ENCODE results near the gene SSBP3. TPM values are rescaled to one million over a fixed set of nuclear protein-coding genes. Genes with fewer than 3 reads are reported as not detected.

SSBP3 gene
- total RNA-seq, 4 donors from 2014 or later, result 32.0 to 70.2 (median 60.3) TPM

DNA sequence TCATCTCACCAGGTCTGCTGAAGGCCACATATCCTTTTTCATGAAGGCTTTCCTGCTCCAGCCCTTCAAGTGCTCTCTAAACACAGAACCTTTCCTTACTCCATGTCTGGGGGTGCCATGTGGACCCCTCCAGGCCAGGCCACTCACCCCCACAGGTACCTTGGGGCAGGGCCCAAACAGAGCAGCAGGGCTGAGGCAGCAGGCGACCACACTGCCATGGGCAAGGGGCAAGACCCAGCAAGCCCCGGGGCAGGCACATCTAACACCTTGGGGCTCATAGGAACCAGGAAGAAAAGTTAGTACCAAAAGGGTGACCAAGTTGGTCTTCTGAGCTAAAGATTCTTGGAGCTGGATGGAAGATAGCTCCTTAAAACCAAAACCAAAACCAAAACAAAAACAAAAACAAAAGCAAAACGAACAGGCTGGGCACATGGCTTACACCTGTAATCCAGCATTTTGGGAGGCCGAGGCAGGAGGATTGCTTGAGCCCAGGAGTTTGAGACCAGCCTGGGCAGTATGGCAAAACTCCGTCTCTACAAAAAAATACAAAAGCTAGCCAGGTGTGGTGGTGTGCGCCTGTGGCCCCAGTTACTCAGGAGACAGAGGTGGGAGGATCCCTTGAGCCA, 142.5 kb downstream of the SSBP3 start:
- Histone ChIP-seq H3K4me1 (peaks cover 0 to 74% (median 9%) of the 10 kb centered on the region in 4 donors), H3K36me3 (no peaks in the 10 kb centered on the region), H3K27ac (peak overlapping the region in 2 of 4 donors; percentile 26 to 31), H3K4me3 (no peak overlapping the region), H3K27me3 (no peaks in the 10 kb centered on the region), H3K9me3 (no peaks in the 10 kb centered on the region)
- DNase-seq (ENCODE audit: low spot score in 2 of 2), result no peak
- WGBS, 2 donors, result 76 to 77% methylated on average over 6 of the region's 6 CpGs
- TF ChIP-seq POLR2A (IDR thresholded peaks at IDR 0.05), result no peak
- TF ChIP-seq EP300 (IDR thresholded peaks at IDR 0.05), result no peak
- TF ChIP-seq, protein P1, sequence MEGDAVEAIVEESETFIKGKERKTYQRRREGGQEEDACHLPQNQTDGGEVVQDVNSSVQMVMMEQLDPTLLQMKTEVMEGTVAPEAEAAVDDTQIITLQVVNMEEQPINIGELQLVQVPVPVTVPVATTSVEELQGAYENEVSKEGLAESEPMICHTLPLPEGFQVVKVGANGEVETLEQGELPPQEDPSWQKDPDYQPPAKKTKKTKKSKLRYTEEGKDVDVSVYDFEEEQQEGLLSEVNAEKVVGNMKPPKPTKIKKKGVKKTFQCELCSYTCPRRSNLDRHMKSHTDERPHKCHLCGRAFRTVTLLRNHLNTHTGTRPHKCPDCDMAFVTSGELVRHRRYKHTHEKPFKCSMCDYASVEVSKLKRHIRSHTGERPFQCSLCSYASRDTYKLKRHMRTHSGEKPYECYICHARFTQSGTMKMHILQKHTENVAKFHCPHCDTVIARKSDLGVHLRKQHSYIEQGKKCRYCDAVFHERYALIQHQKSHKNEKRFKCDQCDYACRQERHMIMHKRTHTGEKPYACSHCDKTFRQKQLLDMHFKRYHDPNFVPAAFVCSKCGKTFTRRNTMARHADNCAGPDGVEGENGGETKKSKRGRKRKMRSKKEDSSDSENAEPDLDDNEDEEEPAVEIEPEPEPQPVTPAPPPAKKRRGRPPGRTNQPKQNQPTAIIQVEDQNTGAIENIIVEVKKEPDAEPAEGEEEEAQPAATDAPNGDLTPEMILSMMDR (IDR thresholded peaks at IDR 0.05), result no peak

DNA sequence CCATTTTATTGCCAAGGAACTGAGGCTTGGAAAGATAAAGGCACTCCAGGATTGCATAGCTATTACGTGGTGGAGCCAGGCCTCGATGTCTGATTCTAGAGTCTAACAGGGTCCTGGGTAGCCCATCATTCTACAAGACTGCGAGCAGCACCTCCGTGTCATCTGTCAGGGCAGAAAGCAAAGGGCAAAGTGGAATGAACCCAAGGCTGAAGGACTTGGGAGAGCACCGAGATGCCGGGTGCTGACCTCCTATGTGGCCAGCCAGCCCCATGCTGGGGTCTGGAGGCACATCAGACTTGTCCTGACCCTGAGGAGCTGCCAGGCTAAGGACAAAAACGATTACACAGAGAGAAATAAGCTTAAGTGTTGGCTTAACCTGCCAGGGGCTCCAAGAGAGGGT, 143.9 kb downstream of the SSBP3 start:
- TF ChIP-seq, protein P1 (IDR thresholded peaks at IDR 0.05), result no peak
- TF ChIP-seq EP300 (IDR thresholded peaks at IDR 0.05) (no peak), POLR2A (IDR thresholded peaks at IDR 0.05) (no peak)
- Histone ChIP-seq H3K4me3 (no peak overlapping the region), H3K27me3 (no peaks in the 10 kb centered on the region), H3K27ac (no peak overlapping the region), H3K9me3 (no peaks in the 10 kb centered on the region), H3K36me3 (no peaks in the 10 kb centered on the region), H3K4me1 (peaks cover 0 to 69% (median 4%) of the 10 kb centered on the region in 4 donors)
- WGBS, 2 donors, result 86 to 93% methylated on average over 7 of the region's 7 CpGs
- no peak for DNase-seq (ENCODE audit: low spot score in 2 of 2)

DNA sequence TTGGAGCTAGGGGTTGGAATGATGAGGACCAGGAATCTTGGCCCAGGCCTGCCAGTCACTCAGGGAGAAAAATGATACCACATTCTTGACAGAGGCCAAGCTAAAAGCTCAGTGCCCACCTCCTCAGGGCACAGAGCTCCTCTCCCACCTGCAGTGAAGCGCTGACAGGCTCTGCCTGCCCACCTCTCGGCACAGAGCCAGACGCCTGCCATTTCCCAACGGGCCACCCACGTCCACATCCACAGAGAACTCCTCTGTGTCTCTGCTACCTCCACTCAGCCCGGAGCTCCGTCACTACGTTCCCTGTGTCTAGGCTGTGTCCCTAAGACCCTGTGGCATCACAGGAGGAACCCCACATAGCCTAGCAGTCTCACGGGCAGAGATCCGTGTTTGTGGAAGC, 145.4 kb downstream of the SSBP3 start:
- TF ChIP-seq EP300 (IDR thresholded peaks at IDR 0.05) (no peak), POLR2A (IDR thresholded peaks at IDR 0.05) (no peak)
- H3K4me1 ChIP-seq, result peaks cover 0 to 59% (median 4%) of the 10 kb centered on the region in 4 donors
- no peaks in the 10 kb centered on the region for H3K36me3 ChIP-seq
- no peak for DNase-seq (ENCODE audit: low spot score in 2 of 2)
- no peaks in the 10 kb centered on the region for H3K27me3 ChIP-seq
- WGBS, 2 donors, result 67 to 72% methylated on average over 7 to 10 of the region's 10 CpGs
- no peak overlapping the region for H3K27ac ChIP-seq
- H3K4me3 ChIP-seq, result no peak overlapping the region
- no peaks in the 10 kb centered on the region for H3K9me3 ChIP-seq

DNA sequence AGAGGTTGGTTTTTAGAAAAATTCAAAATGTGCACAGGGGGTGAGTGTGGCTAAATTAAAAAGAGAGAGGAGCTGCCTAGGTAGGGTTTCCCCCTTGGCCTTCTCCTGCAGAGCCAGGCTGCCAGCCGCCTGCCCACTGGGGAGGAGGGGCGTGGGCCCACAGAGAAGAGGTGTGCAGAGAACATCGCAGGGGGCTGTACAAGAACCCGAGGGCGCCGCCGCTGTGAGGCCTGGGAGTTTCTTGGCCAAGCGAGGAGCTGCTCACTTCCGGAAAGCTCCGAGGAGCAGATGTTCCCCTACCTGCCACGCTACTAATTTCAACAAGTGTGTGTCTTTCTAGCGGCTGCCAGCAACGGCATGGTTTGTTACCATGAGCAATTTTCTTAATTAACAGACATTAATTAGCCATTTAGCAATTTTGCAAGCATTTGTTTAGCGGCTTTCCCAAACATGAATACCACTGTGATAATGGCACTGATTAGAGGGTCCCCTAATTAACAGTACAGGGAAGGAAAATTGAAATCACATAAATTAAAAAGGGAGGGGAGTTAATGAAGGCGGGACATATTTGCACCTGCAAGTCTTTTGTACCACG, 146.6 kb downstream of the SSBP3 start:
- Histone ChIP-seq H3K4me1 (peaks cover 0 to 58% (median 4%) of the 10 kb centered on the region in 4 donors), H3K27ac (no peak overlapping the region), H3K4me3 (no peak overlapping the region), H3K36me3 (no peaks in the 10 kb centered on the region), H3K9me3 (no peaks in the 10 kb centered on the region), H3K27me3 (no peaks in the 10 kb centered on the region)
- 92 to 94% methylated on average over 16 of the region's 16 CpGs for WGBS, 2 donors
- TF ChIP-seq POLR2A (IDR thresholded peaks at IDR 0.05), result no peak
- TF ChIP-seq, protein P1 (IDR thresholded peaks at IDR 0.05), result no peak
- no peak for DNase-seq (ENCODE audit: low spot score in 2 of 2)

DNA sequence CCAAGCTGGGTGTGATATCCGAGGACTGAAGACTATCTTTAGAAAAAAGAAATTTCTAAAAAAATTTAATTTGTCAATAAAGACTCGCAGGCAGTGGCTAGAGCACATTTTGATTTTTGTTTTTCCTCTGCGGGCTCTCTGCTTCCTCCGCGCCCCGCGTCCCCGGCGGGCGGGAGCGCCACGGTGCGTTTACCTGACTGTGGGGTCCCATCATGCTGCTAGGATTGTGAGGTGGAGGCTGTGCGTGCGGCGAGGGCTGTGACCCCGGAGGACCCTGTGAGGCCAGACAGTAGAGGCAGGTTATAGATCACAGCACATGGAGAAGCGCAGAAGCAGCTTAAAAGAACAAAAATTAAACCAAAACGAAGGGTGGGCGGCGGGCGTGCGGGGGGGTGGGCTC, 148.3 kb downstream of the SSBP3 start:
- H3K27me3 ChIP-seq, result no peaks in the 10 kb centered on the region
- H3K4me1 ChIP-seq, result peaks cover 0 to 58% (median 4%) of the 10 kb centered on the region in 4 donors
- no peaks in the 10 kb centered on the region for H3K36me3 ChIP-seq
- H3K4me3 ChIP-seq, result no peak overlapping the region
- WGBS, 2 donors, result 88 to 92% methylated on average over 23 of the region's 23 CpGs
- TF ChIP-seq EP300 (IDR thresholded peaks at IDR 0.05) (no peak), POLR2A (IDR thresholded peaks at IDR 0.05) (no peak)
- TF ChIP-seq, protein P1 (IDR thresholded peaks at IDR 0.05), result no peak
- H3K9me3 ChIP-seq, result no peaks in the 10 kb centered on the region
- peak overlapping the region in 2 of 4 donors; percentile 3 to 39 for H3K27ac ChIP-seq
- no peak for DNase-seq (ENCODE audit: low spot score in 2 of 2)

All from tibial nerve (tissue), 4 donors.